IPS DF 4.7 (cell line): ENCODE measurements around the gene LGALS9B.
"Not testable (repeated sequence)": the region's sequence is repeated elsewhere in the genome, so short reads cannot be mapped to it uniquely, and the experiment has no call there.

Source experiments
- DNase-seq: peaks from one replicate; pipeline ENCODE4 v3.0.0-alpha.2; 2013; ENCODE audit warnings: low spot score; ENCODE audit errors: extremely low read depth

LGALS9B gene

GRCh38 chr17:20466999-20467398 is 340 bp downstream of the LGALS9B start:
- not testable (repeated sequence) for DNase-seq

- DNase-seq = not testable (repeated sequence)
These were observed 786 bp downstream of the LGALS9B start for GRCh38 chr17:20466553-20466952.

GRCh38 chr17:20465535-20465934 is 1.8 kb downstream of the LGALS9B start:
- not testable (repeated sequence) for DNase-seq

GRCh38 chr17:20464854-20465414 is 2.4 kb downstream of the LGALS9B start:
- DNase-seq = not testable (repeated sequence)

GRCh38 chr17:20462158-20462557 is 5.2 kb downstream of the LGALS9B start:
- not testable (repeated sequence) for DNase-seq

- DNase-seq = not testable (repeated sequence)
These were observed 9.4 kb downstream of the LGALS9B start for GRCh38 chr17:20457848-20458381.

- not testable (repeated sequence) for DNase-seq
These were observed 12.2 kb downstream of the LGALS9B start for GRCh38 chr17:20455106-20455505.

- DNase-seq = not testable (repeated sequence)
These were observed 13.4 kb downstream of the LGALS9B start for GRCh38 chr17:20453820-20454434.

- not testable (repeated sequence) for DNase-seq
These were observed 16.5 kb downstream of the LGALS9B start for GRCh38 chr17:20450852-20451251.

- DNase-seq = not testable (repeated sequence)
These were observed 19.6 kb downstream of the LGALS9B start for GRCh38 chr17:20447534-20448321.

GRCh38 chr17:20446895-20447294 is 20.4 kb downstream of the LGALS9B start:
- not testable (repeated sequence) for DNase-seq

GRCh38 chr17:20444581-20445236 is 22.6 kb downstream of the LGALS9B start:
- DNase-seq = not testable (repeated sequence)

GRCh38 chr17:20444173-20444572 is 23.2 kb downstream of the LGALS9B start:
- not testable (repeated sequence) for DNase-seq

- DNase-seq = not testable (repeated sequence)
These were observed 23.7 kb downstream of the LGALS9B start for GRCh38 chr17:20443632-20444031.

GRCh38 chr17:20440665-20441064 is 26.7 kb downstream of the LGALS9B start:
- not testable (repeated sequence) for DNase-seq

- DNase-seq = not testable (repeated sequence)
These were observed 32.2 kb downstream of the LGALS9B start for GRCh38 chr17:20435166-20435565.

- not testable (repeated sequence) for DNase-seq
These were observed 34.0 kb downstream of the LGALS9B start for GRCh38 chr17:20433382-20433781.

GRCh38 chr17:20427264-20427663 is 40.1 kb downstream of the LGALS9B start:
- DNase-seq = not testable (repeated sequence)

- not testable (repeated sequence) for DNase-seq
These were observed 44.5 kb downstream of the LGALS9B start for GRCh38 chr17:20422826-20423225.

GRCh38 chr17:20418838-20419237 is 48.5 kb downstream of the LGALS9B start:
- DNase-seq = not testable (repeated sequence)

- not testable (repeated sequence) for DNase-seq
These were observed 49.8 kb downstream of the LGALS9B start for GRCh38 chr17:20417492-20418080.
